HG02885 (cell line): Measurements from ENCODE around the gene PEDS1.
"Not testable (repeated sequence)": the region's sequence is repeated elsewhere in the genome, so short reads cannot be mapped to it uniquely, and the experiment has no call there.

Experiments
- ATAC-seq: cut with Tn5 transposase; IDR thresholded peaks from one replicate; pipeline ENCODE4 v1.9.1; 2021; ENCODE audit warnings: mild to moderate bottlenecking; ENCODE audit not compliant: unreplicated experiment, poor library complexity

The PEDS1 gene

DNA sequence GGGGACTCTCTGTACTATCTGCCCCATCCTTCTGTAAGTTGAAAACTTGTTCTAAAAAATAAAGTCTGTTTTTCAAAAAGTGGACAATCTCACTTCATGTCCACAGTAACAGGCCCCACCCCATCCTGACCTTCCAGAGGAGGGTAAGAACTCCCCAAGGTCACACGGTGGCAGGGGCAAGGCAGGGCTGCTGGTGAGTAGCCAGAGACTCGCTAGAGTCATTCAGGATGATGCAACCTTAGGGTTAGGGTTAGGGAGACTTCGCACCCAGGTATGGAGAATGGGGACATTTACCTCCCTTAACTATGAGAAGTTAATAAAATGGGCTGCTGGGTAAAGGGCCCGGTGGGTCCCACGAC is 15.4 kb downstream of the PEDS1 start:
- ATAC-seq = no peak

DNA sequence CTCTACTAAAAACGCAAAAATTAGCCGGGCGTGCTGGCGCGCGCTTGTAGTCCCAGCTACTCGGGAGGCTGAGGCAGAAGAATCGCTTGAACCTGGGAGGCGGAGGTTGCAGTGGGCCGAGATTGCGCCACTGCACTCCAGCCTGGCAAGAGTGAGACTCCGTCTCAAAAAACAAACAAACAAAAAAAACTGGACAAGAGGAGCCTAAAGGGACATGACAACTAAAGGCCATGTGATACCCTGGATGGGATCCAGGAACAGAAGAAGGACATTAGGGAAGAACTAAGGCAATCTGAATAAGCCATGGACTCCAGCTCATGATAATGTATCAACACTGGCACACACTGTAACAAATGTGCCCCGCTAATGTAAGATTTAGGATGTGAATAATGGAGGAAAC is 15.8 kb downstream of the PEDS1 start:
- not testable (repeated sequence) for ATAC-seq

DNA sequence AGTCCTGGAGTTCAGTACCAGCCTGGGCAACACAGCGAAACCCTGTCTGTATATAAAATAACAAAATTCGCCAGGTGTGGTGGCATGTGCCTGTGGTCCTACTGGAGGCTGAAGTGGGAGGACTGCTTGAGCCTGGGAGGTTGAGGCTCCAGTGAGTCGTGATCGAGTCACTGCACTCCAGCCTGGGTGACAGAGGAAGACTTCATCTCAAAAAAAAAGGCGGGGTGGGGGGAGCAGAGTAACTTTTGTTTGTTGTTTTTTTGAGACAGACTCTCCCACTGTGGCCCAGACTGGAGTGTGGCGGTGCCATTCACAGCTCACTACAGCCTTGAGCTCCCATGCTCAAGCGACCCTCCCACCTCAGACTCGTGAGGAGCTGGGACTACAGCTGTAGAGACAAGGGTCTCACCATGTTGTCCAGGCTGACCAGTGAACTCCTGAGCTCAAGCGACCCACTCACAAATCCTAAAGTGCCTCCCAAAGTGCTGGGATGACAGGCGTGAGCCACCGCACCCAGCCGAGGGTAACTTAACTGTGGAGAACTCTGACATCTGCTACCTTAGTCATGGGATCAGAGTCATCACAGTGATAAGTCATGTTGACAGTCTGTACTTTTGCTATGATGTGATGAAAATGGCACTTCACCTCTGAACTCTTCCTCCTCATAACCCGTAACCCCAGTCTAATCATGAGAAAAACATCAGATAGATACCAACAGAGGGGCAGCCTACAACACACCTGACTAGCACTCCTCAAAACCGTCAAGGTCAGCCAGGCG is 16.5 kb downstream of the PEDS1 start:
- ATAC-seq = no peak

DNA sequence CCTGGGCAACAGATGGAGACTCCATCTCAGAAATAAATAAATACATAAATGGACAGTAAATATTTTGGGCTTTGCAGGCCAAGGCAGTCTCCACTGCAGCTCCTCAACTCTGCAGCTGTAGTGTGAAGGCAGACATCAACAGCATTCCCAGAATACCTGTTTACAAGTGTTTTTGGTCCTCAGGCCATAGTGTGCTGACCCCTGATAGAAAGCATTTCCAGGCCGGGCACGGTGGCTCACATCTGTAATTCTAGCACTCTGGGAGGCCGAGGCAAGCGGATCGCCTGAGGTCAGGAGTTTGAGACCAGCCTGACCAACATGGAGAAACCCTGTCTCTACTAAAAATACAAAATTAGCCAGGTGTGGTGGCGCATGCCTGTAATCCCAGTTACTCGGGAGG is 18.4 kb downstream of the PEDS1 start:
- not testable (repeated sequence) for ATAC-seq

DNA sequence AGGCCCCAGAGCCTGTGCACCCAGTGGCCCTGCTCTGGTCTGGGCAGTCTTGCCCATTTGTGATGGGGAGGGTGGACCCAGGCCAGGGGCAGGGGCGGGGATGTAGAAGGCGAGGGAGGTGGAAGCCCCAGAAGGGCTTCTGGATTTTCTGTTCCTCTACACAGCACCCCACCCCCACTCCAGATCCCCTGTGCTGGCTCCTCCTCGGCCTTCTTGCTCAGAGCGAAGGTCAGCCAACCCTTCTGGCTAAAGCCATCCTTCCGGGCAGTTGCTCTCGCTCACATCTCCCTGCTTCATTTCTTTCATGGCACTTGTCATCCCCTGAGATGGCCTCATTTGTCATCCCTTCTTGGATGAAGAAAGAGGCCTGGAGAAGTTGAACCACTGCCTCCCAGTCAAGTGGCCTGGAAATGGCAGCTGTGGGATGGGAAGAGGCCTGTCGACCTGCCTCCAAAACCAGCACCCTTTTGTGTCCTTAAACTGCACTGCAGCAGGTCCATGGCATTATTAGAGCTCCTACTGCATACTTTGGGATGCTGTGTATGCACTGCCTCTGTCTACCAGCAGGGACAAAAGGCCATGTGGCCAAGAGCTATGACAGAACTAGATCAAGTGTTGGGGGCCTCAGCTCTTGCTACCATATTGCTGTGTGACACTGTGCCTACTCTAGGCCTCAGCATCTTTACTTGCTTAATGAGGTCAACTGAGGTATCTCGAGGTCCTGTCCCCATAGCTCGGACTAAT is 19.9 kb downstream of the PEDS1 start:
- no peak for ATAC-seq

DNA sequence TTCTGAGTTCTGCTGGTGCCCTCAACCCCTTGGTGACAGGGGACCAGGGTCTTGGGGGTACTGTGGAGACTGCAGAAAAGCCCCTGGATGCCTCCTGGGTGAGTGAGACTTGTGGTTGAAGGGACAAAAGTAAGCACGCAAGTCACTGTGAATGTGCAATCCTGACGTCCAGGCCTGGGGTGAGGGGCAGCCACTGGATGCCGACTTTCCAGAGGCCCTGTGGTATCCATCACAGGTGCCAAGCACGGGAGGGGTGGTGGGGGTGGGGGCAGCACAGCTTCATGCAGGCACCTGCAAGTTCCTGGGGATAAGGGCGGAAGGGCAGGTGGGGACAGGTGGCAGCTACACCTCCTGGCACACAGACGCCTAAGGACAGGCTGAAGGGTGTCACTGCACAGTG is 20.5 kb downstream of the PEDS1 start:
- no peak for ATAC-seq

DNA sequence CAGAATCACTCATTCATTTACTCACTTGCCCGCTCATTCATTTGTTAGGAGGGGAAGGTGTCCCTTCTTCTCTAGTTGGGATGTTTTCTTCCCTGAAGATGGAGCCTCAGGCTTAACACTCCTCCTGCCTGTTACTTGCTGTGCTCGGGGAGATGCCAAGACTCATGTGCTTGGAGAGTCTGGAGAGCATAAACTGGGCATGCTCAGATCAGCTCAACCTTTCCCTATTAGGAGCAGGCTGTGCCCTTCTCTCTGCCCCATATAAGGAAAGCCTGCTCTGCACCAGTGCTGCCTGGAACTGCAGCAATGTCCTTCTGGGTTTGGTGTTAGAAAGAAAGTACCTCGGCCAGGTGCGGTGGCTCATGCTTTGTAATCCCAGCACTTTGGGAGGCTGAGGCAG is 22.5 kb downstream of the PEDS1 start:
- ATAC-seq = no peak

DNA sequence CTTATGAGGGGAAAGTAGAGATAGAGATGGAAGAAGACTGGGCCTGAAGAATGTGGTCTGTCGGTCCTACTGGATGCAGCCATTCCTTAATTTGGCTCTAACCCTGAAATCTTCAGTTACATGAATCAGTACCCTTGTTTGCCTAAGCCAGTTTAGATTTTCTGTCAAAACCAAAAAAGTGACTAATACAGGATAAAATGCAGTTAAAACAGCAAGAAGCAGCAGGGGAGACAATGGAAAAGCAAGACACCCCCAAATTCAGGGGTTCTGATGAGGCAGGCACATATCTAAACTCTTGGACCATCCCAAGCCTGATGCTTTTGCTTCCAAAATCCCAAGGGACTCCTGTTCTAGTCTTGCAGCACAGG is 23.2 kb downstream of the PEDS1 start:
- no peak for ATAC-seq

DNA sequence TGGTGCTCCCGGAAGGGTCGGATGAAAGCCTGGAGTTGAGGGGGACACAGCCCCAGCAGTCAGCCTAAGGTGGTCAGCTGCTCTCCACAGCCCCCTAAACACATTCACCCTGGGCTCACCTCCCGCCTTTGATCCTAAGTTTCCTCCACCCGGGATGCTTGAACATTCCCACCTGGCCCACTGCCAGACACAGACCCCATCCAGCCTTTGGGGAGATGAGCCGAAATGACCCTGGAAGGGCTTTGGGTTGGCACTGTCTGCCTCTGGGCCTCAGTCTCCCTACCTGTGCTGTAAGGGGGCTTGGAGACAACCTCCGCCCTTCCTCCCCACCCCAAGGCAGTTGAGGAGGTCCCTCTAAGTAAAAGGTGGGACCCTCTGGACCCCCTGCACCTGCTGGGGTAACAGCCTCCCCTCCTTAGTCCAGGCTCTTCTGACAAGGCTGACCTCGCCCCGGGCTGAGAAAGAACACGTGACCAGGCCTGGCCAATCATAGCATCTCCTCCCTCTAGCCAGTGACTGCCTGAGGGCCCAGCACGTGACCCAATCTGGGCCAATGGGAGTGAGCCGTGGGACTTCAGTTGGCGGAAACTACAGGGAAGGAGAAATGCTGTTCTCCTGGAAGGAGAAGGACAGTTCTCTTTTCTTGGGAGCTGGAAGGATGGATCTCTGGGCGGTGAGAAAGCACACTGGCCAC is 23.7 kb downstream of the PEDS1 start:
- ATAC-seq = no peak

DNA sequence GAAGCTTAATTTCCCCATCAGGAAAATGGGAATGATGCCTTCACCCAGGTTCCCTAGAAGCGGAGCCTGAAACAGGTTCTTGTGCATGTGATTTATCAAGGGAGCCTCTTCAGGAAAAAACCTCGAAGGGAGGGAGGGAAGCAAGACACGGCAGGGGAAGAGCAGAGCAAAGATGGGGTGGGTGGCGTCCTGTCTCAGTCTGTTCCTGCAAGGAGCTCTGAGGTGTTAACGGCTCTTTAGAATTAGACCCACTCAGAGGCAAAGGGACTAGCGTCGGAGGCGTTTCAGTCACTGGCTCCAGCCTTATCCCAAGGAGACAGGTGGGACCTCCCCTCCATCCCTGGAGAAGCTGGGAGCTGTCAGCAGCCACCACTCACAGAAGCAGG is 25.0 kb downstream of the PEDS1 start:
- no peak for ATAC-seq

DNA sequence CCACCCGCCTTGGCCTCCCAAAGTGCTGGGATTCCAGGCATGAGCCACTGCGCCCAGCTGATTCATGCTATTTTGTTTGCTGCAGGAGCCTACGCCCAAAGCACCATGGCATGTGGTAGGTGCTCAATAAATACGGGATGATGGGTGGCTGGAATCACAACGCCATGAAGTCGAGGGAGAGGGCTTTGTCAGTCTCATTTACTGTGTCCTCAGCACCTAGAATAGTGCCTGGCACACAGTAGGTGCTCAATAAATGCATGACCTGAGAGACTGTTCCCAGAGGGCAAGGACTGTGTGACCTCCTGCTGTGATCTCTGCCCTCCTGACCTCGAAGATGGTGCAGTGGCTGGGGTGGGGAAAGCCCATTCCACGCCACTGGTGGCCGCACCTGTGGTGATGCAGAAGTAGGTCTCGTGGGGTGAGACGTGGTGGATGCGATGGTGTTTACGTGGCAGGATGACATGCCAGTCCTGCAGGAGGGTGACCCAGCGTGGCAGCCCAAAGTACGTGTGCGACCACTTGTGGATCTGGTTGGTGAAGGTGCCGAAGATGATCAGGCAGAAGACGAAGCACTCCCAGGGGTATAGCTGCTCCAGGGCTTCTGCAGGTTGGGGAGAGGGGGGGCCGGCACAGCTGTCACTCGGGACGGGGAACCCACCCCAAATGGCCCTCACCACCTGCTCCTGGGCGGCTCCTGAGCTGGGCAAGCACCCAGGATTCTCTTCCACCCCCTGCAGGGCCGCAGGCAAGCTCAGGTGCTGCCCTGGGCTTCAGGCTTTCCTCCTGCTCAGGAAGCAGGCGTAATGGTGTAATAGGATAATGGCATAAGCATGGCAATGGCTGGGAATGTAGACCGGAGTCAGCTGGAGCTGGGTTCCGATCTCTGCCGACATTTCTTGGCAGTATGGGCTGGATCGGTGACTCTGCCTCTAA is 25.7 kb downstream of the PEDS1 start:
- no peak for ATAC-seq

DNA sequence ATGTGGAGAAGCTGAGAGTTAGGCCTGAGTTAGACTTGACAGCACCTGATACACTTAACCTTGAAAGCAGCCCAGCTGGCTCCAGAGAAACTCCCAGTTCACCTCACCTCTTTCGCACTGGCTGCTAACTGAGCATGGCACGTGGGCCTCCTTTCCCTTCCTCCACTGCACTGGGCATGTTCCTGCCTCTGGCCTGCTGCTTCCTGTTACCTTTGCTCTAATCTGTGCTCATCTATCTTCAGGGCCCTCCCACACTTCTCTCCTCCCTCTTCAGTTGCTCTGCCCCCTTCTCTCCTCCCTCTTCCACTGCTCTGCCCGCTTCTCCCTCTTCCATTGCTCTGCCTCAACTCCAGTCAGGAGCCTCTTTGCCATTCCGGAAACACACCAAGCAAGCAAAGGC is 26.9 kb downstream of the PEDS1 start:
- no peak for ATAC-seq

DNA sequence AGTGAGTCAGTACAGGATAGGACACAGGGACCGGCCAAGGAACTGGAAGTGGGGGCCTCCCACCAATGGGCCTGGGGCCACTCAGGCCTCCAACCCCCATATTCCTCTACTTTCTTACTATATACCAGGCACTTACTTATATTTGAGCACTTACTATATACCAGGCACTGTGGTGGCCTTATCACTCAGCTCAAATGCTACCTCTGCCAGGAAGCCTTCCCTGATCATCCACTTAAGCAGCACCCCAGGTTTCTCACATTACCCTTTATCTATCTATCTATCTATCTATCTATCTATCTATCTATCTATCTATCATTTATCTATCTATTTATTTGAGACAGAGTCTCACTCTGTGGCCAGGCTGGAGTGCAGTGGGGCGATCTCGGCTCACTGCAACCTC is 28.2 kb downstream of the PEDS1 start:
- ATAC-seq = no peak

DNA sequence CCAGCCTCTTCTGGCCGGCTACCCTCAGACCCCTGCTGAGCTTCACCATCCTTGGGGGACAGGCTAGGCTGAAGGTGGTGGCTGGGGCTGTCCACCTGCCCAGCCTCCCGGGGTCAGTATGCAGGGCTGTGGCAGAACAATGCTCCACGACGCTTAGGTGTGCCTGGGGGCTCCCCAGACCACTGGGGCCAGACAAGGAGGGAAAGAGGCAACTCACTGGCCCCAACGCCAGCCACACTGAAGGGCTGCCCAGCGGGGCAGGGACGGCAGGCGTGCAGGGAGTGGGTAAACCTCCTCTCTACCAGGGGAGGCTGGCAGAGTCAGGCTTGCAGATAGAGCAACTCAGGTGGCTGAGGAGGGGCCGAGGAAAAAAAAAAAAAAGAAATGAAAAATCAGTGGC is 29.0 kb downstream of the PEDS1 start:
- no peak for ATAC-seq

DNA sequence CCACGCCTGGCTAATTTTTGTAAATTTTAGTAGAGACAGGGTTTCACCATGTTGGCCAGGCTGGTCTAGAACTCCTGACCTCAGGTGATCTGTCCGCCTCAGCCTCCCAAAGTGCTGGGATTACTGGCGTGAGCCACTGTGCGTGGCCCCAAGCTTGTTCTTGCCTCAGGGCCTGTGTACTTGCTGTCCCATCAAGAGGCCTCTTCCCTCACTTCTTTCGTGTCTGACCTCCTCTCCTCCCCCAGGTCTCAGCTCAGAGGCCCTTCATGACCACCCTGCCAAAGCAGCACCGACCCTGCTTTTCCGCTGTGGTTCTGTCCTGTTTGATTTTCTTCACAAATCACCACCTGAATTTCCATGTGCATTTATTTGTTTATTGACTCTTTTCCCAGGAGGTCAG is 30.1 kb downstream of the PEDS1 start:
- no peak for ATAC-seq

DNA sequence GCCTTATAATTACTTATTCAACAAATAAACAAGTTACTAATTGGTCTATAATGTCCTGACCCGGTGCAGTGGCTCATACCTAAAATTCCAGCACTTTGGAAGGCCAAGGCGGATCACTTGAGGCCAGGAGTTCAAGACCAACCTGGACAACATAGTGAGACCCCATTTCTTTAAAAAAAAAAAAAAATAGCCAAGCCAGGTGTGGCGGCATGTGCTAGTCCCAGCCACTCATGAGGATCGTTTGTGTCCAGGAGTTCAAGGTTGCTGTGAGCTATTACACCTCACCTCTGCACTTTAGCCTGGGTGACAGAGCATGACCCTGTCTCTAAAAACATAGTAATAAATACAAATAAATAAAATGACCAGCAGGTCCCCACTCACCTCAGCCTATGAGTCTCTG is 30.8 kb downstream of the PEDS1 start:
- ATAC-seq = no peak

DNA sequence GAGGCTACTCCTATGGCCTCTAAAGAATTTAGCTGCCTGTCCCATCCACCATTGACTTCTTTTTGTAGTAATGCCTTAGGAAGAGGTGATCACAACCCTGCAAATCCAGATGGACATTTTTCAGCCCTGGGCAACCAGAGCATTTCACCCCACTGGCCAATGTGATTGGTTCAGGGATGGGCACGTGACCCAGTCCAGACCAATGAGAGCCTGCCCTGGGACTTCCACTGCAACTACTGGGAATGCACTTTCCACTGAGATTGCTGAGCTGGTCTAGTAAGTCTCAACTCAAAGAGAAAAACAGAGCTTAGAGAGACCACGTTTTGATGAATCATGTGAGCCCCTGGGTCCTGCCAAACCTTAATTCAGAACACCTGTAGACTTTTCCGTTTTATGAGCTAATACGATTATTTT is 31.7 kb downstream of the PEDS1 start:
- ATAC-seq = no peak

DNA sequence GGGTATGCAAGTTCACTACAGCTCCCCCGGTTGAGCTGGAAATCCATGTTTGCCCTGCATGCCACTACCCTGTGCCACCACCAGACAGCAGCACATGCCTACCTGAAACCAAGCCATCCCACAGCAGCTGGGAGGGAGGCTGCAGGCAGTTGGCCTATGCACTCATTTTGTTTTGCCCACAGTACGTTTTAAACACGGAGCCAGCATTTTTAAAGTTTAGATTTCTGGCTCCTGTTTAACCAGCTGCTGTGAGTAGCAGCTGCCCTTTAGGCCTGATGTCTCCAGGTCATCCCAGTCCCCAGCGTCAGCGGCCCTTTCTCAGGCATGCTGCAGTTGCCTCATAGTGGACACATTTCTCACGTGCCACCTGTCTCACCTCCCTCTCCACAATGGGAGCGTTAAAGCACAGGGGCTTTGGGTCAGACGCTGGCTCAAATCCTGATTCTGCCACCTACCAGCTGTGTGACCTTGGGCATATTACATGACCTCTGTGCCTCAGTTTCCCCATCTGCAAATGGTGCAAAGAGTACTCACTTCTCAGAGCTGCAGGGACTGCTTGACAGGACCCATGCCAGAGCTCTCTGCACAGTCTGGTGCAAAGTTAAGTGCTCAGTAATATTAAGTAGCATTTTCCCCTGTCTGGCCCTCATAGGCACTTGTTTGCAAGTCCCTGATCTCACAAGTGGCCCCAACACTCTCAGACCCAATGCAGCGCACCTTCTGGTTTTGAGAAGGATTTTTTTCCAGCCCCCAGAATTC is 32.4 kb downstream of the PEDS1 start:
- ATAC-seq = no peak

DNA sequence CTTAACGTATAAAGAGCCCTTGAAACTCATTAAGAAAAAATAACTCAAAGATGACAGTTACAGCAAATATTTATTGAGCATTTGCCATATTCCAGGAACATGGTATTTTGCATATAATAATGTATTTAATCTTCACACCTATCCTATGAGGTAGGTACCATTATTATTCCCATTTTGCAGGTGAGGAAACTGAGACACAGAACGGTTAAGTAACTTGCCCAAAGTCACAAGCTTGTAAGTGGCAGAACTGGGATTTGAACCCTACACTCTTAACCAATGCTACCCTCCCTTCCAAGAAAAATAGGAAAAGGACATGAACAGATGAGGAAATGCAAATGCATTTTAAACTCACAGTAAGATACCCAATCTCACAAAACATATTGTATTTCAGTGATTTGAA is 35.3 kb downstream of the PEDS1 start:
- no peak for ATAC-seq
